GM18907 (cell line): ENCODE measurements around the gene POLD1.

Experiments used
- ATAC-seq: cut with Tn5 transposase; IDR thresholded peaks from one replicate; pipeline ENCODE4 v1.9.1; 2021; ENCODE audit warnings: mild to moderate bottlenecking, moderate library complexity; ENCODE audit not compliant: unreplicated experiment

POLD1 gene

GRCh38 chr19:50417111-50418081 lies 33.2 kb downstream of the POLD1 start:
- ATAC-seq = no peak

GRCh38 chr19:50418176-50419021 lies 34.3 kb downstream of the POLD1 start, which contains the start of gene SPIB:
Gene SPIB (plus strand): TSS chr19:50418938. CDS start chr19:50418963, 25 bp downstream.
- peak; percentile 32 for ATAC-seq

GRCh38 chr19:50419022-50419579 lies 35.0 kb downstream of the POLD1 start:
- no peak for ATAC-seq

- no peak for ATAC-seq
Measured at GRCh38 chr19:50419580-50420035, 35.5 kb downstream of the POLD1 start.

- ATAC-seq = no peak
Measured at GRCh38 chr19:50420127-50420526, 36.0 kb downstream of the POLD1 start.

GRCh38 chr19:50420808-50421207 lies 36.7 kb downstream of the POLD1 start:
- no peak for ATAC-seq

- ATAC-seq = no peak
Measured at GRCh38 chr19:50422397-50423278, 38.5 kb downstream of the POLD1 start.

GRCh38 chr19:50423279-50424113 lies 39.3 kb downstream of the POLD1 start:
- ATAC-seq = no peak

- no peak for ATAC-seq
Measured at GRCh38 chr19:50425581-50425980, 41.4 kb downstream of the POLD1 start.

GRCh38 chr19:50427318-50427925 lies 43.3 kb downstream of the POLD1 start:
- no peak for ATAC-seq

GRCh38 chr19:50427997-50428425 lies 43.9 kb downstream of the POLD1 start:
- ATAC-seq = no peak

- no peak for ATAC-seq
Measured at GRCh38 chr19:50428772-50429463, 44.8 kb downstream of the POLD1 start.

GRCh38 chr19:50430888-50431342 lies 46.8 kb downstream of the POLD1 start:
- no peak for ATAC-seq

GRCh38 chr19:50431343-50432220 lies 47.4 kb downstream of the POLD1 start:
- peak; percentile 74 for ATAC-seq

- ATAC-seq = no peak
Measured at GRCh38 chr19:50432221-50433028, 48.3 kb downstream of the POLD1 start, which contains the start of gene MYBPC2. Gene MYBPC2 (plus strand): TSS chr19:50432892. CDS start chr19:50432954, 62 bp downstream.
